H1 (cell line): Measurements from ENCODE around the gene VWF. TPM values are rescaled to one million over a fixed set of nuclear protein-coding genes. Genes with fewer than 3 reads are reported as not detected.

ENCODE experiments used
- CHD7 ChIP-seq: fragments of 300-600 bp; sonication (generic); IDR thresholded peaks from 2 replicates; pipeline ENCODE4 v1.7.1; 2012; ENCODE audit warnings: low read length, moderate library complexity, mild to moderate bottlenecking, inconsistent platforms; ENCODE audit not compliant: insufficient replicate concordance
- FOSL1 ChIP-seq: IDR thresholded peaks from 2 replicates; pipeline ENCODE4 v1.6.1; 2011; ENCODE audit warnings: mild to moderate bottlenecking, low read depth, low read length, moderate library complexity; ENCODE audit not compliant: insufficient read depth
- RFX5 ChIP-seq: IDR thresholded peaks from 2 replicates; pipeline ENCODE4 v1.6.1; 2011; ENCODE audit warnings: low read depth, low read length, improper control_type of control experiment, borderline replicate concordance
- RNF2 ChIP-seq: fragments of 200-900, 300-1000 bp; sonication (generic); IDR thresholded peaks from 2 replicates; pipeline ENCODE4 v1.7.1; 2016; ENCODE audit warnings: borderline replicate concordance, low read depth, mild to moderate bottlenecking, antibody characterized with exemption, low read length; ENCODE audit not compliant: poor library complexity, severe bottlenecking; ENCODE audit errors: missing control alignments
- SRF ChIP-seq: IDR thresholded peaks from 2 replicates; pipeline ENCODE4 v1.6.1; 2011; ENCODE audit warnings: mild to moderate bottlenecking, low read depth, low read length, moderate library complexity
- TEAD4 ChIP-seq: IDR thresholded peaks from 2 replicates; pipeline ENCODE4 v1.6.1; 2012; ENCODE audit warnings: low read depth, low read length, inconsistent platforms, mixed read lengths
- USF2 ChIP-seq: IDR thresholded peaks from 2 replicates; pipeline ENCODE4 v1.6.1; 2011; ENCODE audit warnings: low read length, improper control_type of control experiment
- YY1 ChIP-seq: IDR thresholded peaks from 2 replicates; pipeline ENCODE4 v1.6.1; 2011; ENCODE audit warnings: low read depth, mild to moderate bottlenecking, low read length
- polyA plus RNA-seq, 7 experiments: library from polyadenylated mRNA; depleted of rRNA in 3 of 7; stranded (reverse) in 5 of 7; unstranded in 2 of 7; fragments of >200 nt in 5 of 7; fragments of 200-250 nt in 2 of 7; gene quantifications; 1 replicate in 5 of 7; 2 replicates in 1 of 7; 4 replicates in 1 of 7; pipeline versions ENCODE4 v1.2.1 to v1.2.3, GENCODE V29; 2011 to 2013; ENCODE audit warnings: missing spikeins in 2 of 7, mixed read lengths in 2 of 7
- total RNA-seq: library from RNA; stranded (reverse); fragmentation: NEBNext Ultra II Directional; extraction: Animal tissue kit (Norgen Biotek cat#: 25700); gene quantifications from 2 replicates; pipeline ENCODE4 v1.2.1, GENCODE V29; 2021

Gene VWF
- total and polyA plus RNA-seq, 2 of the 8 experiments (the other 6 are each of a cell fraction or from before 2014, with no cell fraction given): 0.39 to 0.60 TPM

GRCh38 chr12:6167327-6168280 lies 43.1 kb upstream of the VWF start (continued):
- TF ChIP-seq CHD7 (no peak), SRF (no peak), RNF2 (no peak), FOSL1 (no peak), RFX5 (no peak), YY1 (no peak), USF2 (no peak), TEAD4 (no peak)
